ENCODE results near the gene FAM13A. TPM values are rescaled to one million over a fixed set of nuclear protein-coding genes. Genes with fewer than 3 reads are reported as not detected.

Gene FAM13A
- total and polyA plus RNA-seq, 2 of the 13 experiments (the other 11 are each of a cell fraction or from before 2014, with no cell fraction given), result 1.2 to 36.2 TPM

DNA sequence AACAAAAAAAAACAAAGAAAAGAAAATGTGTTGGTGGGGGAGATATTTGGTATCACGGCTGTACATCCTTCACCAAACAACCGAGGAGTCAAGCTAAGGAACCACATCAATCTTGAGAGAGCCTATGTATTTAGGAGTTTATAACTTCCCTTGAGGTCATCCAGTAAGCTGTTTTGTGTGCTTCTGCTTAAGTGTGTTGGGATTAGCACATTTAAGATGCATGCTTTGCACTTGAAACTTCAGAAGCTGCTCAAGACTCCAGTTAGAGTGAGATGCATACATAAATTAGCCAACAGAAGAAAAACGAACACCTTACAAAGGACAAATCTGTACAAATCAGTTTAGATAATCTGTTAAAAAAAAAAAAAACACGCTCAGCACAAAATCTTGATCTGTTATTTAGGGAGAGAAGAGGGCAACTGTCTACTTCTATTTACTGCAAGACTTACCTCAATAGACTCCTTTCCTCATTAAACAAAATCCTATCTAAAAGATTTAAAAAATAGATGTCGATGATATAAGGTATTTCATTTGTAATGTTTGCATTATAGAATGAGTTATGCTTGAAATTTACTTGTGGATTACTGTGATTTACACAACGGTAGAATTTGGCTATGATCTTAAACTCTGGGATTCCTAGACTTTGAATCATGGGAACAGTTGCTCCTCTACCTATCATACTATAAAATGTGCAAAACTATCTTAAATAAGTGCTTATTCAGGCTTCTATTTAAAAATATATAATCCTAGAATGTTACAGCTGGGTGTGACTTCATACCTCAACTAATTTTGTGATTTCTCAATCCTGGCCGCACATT, 305.5 kb downstream of the FAM13A start:
- H3K36me3 ChIP-seq (replicated peaks in 1 of 2; ENCODE audit: control insufficient read depth in 1 of 2, insufficient read depth in 2 of 2, low read length in 2 of 2), result peaks cover 17 to 46% of the 10 kb centered on the region in 2 experiments
- intact Hi-C loops (cut with micrococcal nuclease; ENCODE audit: unreplicated experiment), result loop anchor here (5.0 kb wide), 1 partner anchor 61 kb away; no protein-coding TSS in a partner anchor
- no peaks in the 10 kb centered on the region; a peak in 1 of 5 replicates for H3K27me3 ChIP-seq (ENCODE audit: control insufficient read depth in 1 of 2, insufficient read depth in 2 of 2, low read length in 2 of 2)
- no peak for FAIRE-seq
- no peak overlapping the region for H3K4me3 ChIP-seq (replicated peaks in 1 of 3; ENCODE audit: insufficient read depth in 1 of 3, low read depth in 2 of 3, low read length in 3 of 3)
- 88% methylated on average over 7 of the region's 7 CpGs for WGBS (ENCODE audit: low lambda C conversion rate)
- in situ Hi-C loops (cut with HindIII; ENCODE audit: extremely low pct_ligation_motif_present, low pct_unique_long_range_greater_than_20kb), result no loop called here
- no peak for ATAC-seq
- no peak for DNase-seq (ENCODE audit: low spot score)
- no peaks in the 10 kb centered on the region for H4K20me1 ChIP-seq (ENCODE audit: insufficient read depth, low read length)
- no peak overlapping the region for H2AFZ ChIP-seq (ENCODE audit: low read length)
- H3K4me1 ChIP-seq (ENCODE audit: insufficient read depth, low read length), result peaks cover 47% of the 10 kb centered on the region
- H3K27ac ChIP-seq (ENCODE audit: extremely low read length, insufficient read depth, low read length), result no peak overlapping the region
- no peak overlapping the region for H3K9ac ChIP-seq (ENCODE audit: insufficient read depth, low read depth, low read length)
- no peaks in the 10 kb centered on the region for H3K79me2 ChIP-seq (ENCODE audit: insufficient read depth, low read length)
- no TSS peak for BruUV-seq (replicated peaks)
- ChIA-PET POLR2A (interaction anchor here (0.7 kb wide), 1 partner anchor 16 kb away, joined by 3 read pairs; no protein-coding TSS in a partner anchor), CTCF (ENCODE audit: low intra/inter-chr PET ratio, low total read pairs) (no interaction called here)
- H3K9me3 ChIP-seq (ENCODE audit: low read length), result no peaks in the 10 kb centered on the region
- TF ChIP-seq MAFK (conservative IDR thresholded peaks at IDR 0.05 in 1 of 2, IDR thresholded peaks at IDR 0.05 in 1 of 2; ENCODE audit: low read length in 2 of 2), result peak; percentile 32 to 74; a peak in 3 of 4 replicates
- TF ChIP-seq ZSCAN22 (CRISPR knock-in tag; IDR thresholded peaks at IDR 0.05), result no peak
- no peak for TF ChIP-seq FOXM1 (CRISPR knock-in tag; IDR thresholded peaks at IDR 0.05)
- TF ChIP-seq ARHGAP35 (CRISPR knock-in tag; IDR thresholded peaks at IDR 0.05; ENCODE audit: borderline replicate concordance), result no peak
- H3K4me2 ChIP-seq (ENCODE audit: low read depth, low read length), result no peak overlapping the region

DNA sequence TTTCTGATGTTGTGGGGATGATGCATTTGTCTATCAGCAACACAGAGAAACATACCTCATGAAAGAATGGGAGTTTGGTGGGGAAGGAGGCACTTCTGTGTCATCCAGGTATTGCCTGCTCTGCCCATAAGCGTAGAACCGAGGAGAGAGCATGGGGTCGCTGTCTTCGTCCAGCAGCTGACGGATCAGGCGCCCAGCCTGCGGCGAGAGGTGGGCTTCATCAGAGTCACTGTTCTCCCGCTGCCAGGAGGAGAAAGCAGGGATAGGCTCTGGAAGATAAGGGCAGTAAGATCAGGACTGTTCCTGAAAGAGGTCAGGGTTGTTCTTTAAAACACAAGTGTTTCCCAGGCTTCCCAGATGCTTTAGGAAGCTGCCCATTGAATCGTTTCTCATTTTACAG, 306.6 kb downstream of the FAM13A start:
- Histone ChIP-seq H3K27ac (ENCODE audit: extremely low read length, insufficient read depth, low read length) (no peak overlapping the region), H3K36me3 (replicated peaks in 1 of 2; ENCODE audit: control insufficient read depth in 1 of 2, insufficient read depth in 2 of 2, low read length in 2 of 2) (peaks cover 17 to 56% of the 10 kb centered on the region in 2 experiments), H4K20me1 (ENCODE audit: insufficient read depth, low read length) (no peaks in the 10 kb centered on the region), H3K4me1 (ENCODE audit: insufficient read depth, low read length) (peaks cover 36% of the 10 kb centered on the region), H3K9me3 (ENCODE audit: low read length) (no peaks in the 10 kb centered on the region), H3K4me2 (ENCODE audit: low read depth, low read length) (no peak overlapping the region), H3K79me2 (ENCODE audit: insufficient read depth, low read length) (no peaks in the 10 kb centered on the region), H3K9ac (ENCODE audit: insufficient read depth, low read depth, low read length) (no peak overlapping the region), H3K27me3 (ENCODE audit: control insufficient read depth in 1 of 2, insufficient read depth in 2 of 2, low read length in 2 of 2) (no peaks in the 10 kb centered on the region; a peak in 1 of 5 replicates), H3K4me3 (replicated peaks in 1 of 3; ENCODE audit: insufficient read depth in 1 of 3, low read depth in 2 of 3, low read length in 3 of 3) (no peak overlapping the region), H2AFZ (ENCODE audit: low read length) (no peak overlapping the region)
- no peak for FAIRE-seq
- no peak for DNase-seq (ENCODE audit: low spot score)
- no peak for ATAC-seq
- in situ Hi-C loops (cut with HindIII; ENCODE audit: extremely low pct_ligation_motif_present, low pct_unique_long_range_greater_than_20kb) (no loop called here), intact Hi-C loops (cut with micrococcal nuclease; ENCODE audit: unreplicated experiment) (loop anchor here (5.0 kb wide), 1 partner anchor 62 kb away; no protein-coding TSS in a partner anchor)
- CTCF ChIA-PET (ENCODE audit: low intra/inter-chr PET ratio, low total read pairs), result no interaction called here
- BruUV-seq (replicated peaks), result no TSS peak
- 97% methylated on average over 10 of the region's 10 CpGs for WGBS (ENCODE audit: low lambda C conversion rate)
- no peak for TF ChIP-seq ZNF138 (CRISPR knock-in tag; IDR thresholded peaks at IDR 0.05; ENCODE audit: low read depth)
- TF ChIP-seq, protein P1, sequence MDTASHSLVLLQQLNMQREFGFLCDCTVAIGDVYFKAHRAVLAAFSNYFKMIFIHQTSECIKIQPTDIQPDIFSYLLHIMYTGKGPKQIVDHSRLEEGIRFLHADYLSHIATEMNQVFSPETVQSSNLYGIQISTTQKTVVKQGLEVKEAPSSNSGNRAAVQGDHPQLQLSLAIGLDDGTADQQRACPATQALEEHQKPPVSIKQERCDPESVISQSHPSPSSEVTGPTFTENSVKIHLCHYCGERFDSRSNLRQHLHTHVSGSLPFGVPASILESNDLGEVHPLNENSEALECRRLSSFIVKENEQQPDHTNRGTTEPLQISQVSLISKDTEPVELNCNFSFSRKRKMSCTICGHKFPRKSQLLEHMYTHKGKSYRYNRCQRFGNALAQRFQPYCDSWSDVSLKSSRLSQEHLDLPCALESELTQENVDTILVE (CRISPR knock-in tag; IDR thresholded peaks at IDR 0.05), result no peak
- no peak for TF ChIP-seq RAD21 (CRISPR knock-in tag; IDR thresholded peaks at IDR 0.05)
- TF ChIP-seq ZNF780A (CRISPR knock-in tag; IDR thresholded peaks at IDR 0.05), result no peak
- no peak for TF ChIP-seq ZNF383 (CRISPR knock-in tag; IDR thresholded peaks at IDR 0.05; ENCODE audit: borderline replicate concordance)
- no peak for TF ChIP-seq ATRX (CRISPR knock-in tag; IDR thresholded peaks at IDR 0.05; ENCODE audit: borderline replicate concordance)
- TF ChIP-seq, protein P2, sequence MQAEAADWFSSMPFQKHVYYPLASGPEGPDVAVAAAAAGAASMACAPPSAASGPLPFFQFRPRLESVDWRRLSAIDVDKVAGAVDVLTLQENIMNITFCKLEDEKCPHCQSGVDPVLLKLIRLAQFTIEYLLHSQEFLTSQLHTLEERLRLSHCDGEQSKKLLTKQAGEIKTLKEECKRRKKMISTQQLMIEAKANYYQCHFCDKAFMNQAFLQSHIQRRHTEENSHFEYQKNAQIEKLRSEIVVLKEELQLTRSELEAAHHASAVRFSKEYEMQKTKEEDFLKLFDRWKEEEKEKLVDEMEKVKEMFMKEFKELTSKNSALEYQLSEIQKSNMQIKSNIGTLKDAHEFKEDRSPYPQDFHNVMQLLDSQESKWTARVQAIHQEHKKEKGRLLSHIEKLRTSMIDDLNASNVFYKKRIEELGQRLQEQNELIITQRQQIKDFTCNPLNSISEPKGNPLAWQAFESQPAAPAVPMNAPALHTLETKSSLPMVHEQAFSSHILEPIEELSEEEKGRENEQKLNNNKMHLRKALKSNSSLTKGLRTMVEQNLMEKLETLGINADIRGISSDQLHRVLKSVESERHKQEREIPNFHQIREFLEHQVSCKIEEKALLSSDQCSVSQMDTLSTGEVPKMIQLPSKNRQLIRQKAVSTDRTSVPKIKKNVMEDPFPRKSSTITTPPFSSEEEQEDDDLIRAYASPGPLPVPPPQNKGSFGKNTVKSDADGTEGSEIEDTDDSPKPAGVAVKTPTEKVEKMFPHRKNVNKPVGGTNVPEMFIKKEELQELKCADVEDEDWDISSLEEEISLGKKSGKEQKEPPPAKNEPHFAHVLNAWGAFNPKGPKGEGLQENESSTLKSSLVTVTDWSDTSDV (CRISPR knock-in tag; IDR thresholded peaks at IDR 0.05), result no peak
- no peak for TF ChIP-seq ZNF441 (CRISPR knock-in tag; IDR thresholded peaks at IDR 0.05; ENCODE audit: borderline replicate concordance)
- no peak for TF ChIP-seq ZBTB21 (CRISPR knock-in tag; IDR thresholded peaks at IDR 0.05)
- TF ChIP-seq ARHGAP35 (CRISPR knock-in tag; IDR thresholded peaks at IDR 0.05; ENCODE audit: borderline replicate concordance), result no peak
- POLR2A ChIA-PET, result no interaction called here
